Astrocyte (in vitro differentiated cells and primary cell): ENCODE results near the gene SHTN1.

Experiments
- CTCF ChIP-seq: IDR thresholded peaks from 2 replicates; pipeline ENCODE4 v1.5.1; 2011; ENCODE audit warnings: low read depth, mild to moderate bottlenecking, inconsistent platforms, low read length, moderate library complexity; ENCODE audit not compliant: insufficient read depth
- EZH2 ChIP-seq: IDR thresholded peaks from 2 replicates; pipeline ENCODE4 v1.6.1; 2012; ENCODE audit warnings: mild to moderate bottlenecking, low read length, inconsistent platforms; ENCODE audit not compliant: insufficient read depth

- TF ChIP-seq CTCF, result no peak
- TF ChIP-seq EZH2, result no peak
Observed at GRCh38 chr10:116973371-116973905, 31.5 kb downstream of the SHTN1 start.
